Right kidney (tissue), 1 donor: ENCODE measurements around the gene REEP5.

Source experiments
- DNase-seq: peaks from one replicate; pipeline ENCODE4 v3.0.0-alpha.2; 2016

REEP5 gene

GRCh38 chr5:112844489-112844888, 77.5 kb downstream of the REEP5 start:
- no peak for DNase-seq

DNA sequence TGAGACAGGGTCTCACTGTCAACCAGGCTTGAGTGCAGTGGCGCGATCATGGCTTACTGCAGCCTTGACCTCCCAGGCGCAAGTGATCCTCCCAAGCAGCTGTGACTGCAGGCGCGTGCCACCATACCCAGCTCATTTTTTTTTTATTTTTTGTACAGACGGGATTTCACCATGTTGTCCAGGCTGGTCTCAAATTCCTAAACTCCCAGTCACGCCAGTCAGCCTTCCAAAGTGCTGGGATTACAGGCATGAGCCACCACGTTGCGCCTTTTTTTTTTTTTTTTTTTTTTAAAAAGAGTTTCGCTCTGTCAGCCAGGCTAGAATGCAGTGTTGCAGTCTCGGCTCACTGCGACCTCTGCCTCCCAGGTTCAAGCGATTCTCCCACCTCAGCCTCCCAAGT, 88.1 kb downstream of the REEP5 start:
- DNase-seq: no peak

- DNase-seq: no peak
These were observed 91.6 kb downstream of the REEP5 start for GRCh38 chr5:112830378-112830777.
